Left ventricle myocardium superior (tissue), 1 donor: ENCODE data around the gene CTU1. TPM values are rescaled to one million over a fixed set of nuclear protein-coding genes. Genes with fewer than 3 reads are reported as not detected.
A peak's percentile ranks its signal among the peaks of the same experiment; 100 is the strongest.

Source experiments
- ATAC-seq: fragments of 200-7000 bp; cut with Tn5 transposase; one replicate; pipeline ENCODE4 v1.9.1; 2020; ENCODE audit warnings: mild to moderate bottlenecking, moderate library complexity
- DNase-seq: peaks from one replicate; pipeline ENCODE4 v3.0.0-alpha.2; 2020
- intact Hi-C: fragments of 100-400 bp; cut with micrococcal nuclease; formaldehyde crosslinking; loops from one replicate; pipeline ENCODE4 v1.11.0; 2022
- total RNA-seq: library from RNA; stranded (reverse); fragmentation: NEBNext Ultra II Directional; extraction: Animal tissue kit (Norgen Biotek cat#: 25700); gene quantifications from one replicate; pipeline ENCODE4 v1.2.1, GENCODE V29; 2021
- donor health status: DM: no; HTN: yes; CAD: no; lungs with severe emphysema.

The CTU1 gene
- total RNA-seq, 1 donor from 2014 or later = 3.6 TPM

GRCh38 chr19:51091895-51092873 lies 16.0 kb downstream of the CTU1 start:
- intact Hi-C loops = no loop called here
- ATAC-seq = no peak
- no peak for DNase-seq

- no peak for ATAC-seq
- intact Hi-C loops = no loop called here
Observed at GRCh38 chr19:51091126-51091525, 17.1 kb downstream of the CTU1 start.

GRCh38 chr19:51090471-51090870 lies 17.7 kb downstream of the CTU1 start:
- ATAC-seq (no peak), DNase-seq (no peak)
- intact Hi-C loops = no loop called here

More at GRCh38 chr19:51091126-51091525, 17.1 kb downstream of the CTU1 start:
- DNase-seq = no peak

GRCh38 chr19:51089786-51090185 lies 18.4 kb downstream of the CTU1 start:
- intact Hi-C loops = no loop called here
- DNase-seq (no peak), ATAC-seq (no peak)

DNA sequence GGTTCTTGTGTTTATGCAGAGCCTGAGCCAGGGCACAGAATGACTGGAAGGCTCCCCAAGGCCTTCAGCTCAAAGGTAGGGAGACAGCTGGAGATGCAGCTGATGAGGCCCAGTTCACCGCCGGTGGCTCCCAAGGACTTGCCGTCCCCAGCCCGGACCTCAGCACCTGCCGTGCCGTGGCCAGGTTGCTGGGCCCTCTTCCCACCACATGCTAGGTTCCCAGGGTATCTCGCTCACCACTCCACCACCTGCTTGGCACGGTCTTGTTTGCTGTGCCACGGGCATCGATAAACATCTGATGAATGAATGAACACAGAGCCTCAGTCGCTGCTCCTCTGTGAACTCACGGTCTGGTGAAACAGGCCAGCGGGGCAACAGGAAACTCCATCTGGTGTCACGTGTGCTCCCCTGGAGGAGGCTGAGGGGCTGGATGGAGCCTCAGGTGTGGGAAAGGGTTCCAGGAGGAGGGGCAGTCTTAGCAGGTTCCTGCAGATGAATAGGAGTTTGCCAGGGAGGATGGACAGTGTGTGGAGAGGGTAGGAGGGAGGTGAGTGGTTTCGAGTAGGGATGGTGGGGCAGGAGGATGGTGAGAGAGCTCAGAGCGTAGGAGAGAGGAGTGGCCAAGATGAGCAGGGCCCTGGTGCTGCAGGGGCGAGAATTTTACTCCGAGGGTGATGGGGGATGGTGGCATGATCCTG lies 21.9 kb downstream of the CTU1 start:
- ATAC-seq (no peak), DNase-seq (no peak)
- intact Hi-C loops = no loop called here

DNA sequence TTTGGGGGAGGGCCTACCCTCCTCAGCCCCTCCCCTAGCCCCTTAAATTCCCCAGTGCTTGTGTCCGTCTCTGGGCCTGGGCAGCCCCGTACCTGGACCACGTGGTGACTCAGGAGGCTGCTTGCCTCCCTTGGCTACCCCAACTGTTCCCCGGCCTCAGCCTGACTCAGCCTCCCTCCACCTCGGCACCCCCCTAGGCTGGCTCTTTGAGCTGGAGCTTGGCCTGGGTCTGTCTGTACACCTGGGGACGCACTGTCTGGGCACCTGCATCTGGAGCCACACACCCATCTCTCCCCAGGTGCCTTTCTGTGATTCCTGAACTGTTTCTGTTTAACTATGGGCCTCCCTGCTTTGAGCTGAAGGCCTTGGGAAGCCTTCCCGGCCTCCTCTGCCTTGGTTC lies 23.7 kb downstream of the CTU1 start:
- intact Hi-C loops = no loop called here
- no peak for ATAC-seq
- DNase-seq = no peak

DNA sequence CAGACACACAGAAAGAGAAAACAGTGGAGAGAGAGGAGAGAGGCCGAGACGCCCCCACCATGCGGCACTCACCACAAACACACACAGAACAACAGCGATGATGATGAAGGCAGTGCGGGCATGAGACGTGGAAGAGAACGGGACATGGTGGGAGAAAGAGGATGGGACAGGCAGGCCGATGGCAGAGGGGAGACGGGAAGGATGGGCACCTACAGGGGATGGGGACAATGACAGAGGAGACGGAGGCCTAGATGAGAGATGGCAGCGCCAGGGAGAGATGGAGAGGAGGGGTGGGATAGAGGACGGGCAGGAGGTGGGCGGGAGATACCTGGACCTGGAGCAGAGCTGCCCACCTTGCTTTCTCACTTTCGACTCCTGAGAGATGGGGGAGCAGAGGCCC lies 24.4 kb downstream of the CTU1 start:
- intact Hi-C loops = no loop called here
- DNase-seq (no peak), ATAC-seq (no peak)

DNA sequence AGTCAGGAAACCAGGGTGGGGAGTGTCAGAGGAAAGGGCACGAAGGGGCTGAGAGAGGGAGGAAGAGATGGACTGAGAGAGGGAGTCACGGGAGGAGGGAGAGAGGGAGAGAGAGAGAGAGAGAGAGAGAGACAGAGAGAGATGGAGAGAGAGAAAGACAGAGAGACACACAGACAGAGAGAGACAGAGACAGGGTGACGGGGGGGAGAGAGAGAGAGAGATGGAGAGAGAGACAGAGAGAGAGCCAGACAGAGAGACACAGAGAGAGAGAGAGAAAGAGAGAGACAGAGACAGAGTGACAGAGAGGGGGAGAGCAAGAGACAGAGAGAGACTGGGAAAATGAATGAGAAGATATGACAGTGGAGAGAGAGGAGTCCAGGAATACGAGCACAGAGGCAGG lies 25.0 kb downstream of the CTU1 start:
- DNase-seq = no peak
- ATAC-seq = no peak
- intact Hi-C loops = no loop called here

DNA sequence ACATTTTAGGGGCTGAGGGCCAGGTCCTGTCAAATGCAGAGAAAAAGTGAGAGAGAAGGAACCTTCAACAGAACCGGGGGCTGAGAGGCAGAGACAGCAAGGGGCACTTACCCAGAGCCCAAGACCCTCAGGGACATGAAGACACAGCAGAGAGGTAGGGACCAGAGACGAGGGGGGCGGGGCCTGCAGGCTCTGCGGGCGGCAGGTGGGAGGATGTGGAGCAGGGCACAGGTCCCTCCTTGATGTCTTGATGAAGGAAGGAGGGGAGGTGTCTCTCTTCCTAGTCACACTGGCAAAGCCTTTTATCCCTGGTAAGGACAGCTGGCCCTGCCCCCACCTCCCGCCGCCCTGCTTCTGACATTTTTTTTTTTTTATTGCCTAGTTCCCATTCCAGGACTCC lies 25.6 kb downstream of the CTU1 start, which contains the start of gene KLK14:
KLK14 (minus strand) TSS at position 277 of the 400 bp plus-strand sequence; CDS start at position 4, 273 bp downstream.
- ATAC-seq = no peak
- intact Hi-C loops = no loop called here
- DNase-seq = no peak

DNA sequence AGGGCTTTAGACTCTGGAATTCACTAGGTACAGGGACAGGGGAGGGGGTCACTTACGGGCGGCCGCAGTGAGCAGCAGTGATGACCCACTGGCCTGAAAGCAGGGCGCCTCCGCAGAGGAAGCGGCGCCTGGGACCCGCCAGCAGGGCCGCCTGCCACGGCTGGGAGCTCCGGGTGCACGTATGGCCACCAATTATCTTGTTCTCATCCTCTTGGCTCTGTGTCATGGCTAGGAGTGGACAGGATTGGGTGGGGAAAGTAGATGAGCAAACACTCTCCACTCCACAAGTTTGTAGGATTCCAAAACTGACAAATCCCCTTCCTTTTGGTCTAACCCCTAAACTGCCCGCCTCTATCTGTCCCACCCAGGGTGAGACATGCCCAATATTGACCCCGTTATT lies 26.7 kb downstream of the CTU1 start:
- intact Hi-C loops = no loop called here
- DNase-seq (no peak), ATAC-seq (no peak)

DNA sequence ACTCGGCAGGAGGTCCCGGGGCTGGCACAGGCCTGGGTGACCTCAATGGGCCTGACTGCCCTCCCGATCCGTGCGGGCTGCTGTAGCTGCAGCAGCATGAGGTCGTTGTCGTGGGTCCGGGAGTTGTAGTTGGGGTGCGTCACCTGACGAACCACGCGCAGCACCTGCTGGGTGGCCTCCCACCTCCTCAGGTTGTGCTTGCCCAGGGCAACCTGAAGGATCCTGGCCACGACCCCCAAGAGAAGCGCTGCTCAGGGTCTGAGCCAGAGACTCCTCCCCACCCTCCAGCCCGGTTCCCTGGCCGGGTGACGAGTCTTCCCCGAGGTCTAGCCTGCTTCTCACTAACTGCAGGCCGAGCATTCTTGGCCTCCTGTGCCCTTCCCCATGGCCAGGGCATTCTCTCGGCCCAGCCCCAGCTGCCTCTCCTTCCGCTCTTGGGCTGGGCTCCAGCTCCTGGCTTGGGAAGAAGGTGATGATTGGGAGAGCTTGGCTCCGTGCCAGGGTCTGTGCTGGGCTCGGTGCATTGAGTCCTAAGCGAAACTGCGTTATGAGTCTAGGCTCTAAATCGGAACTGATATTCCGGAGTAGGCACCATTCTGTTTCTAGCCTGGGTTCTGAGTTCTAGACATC lies 28.6 kb downstream of the CTU1 start:
- DNase-seq = peak; percentile 86
- intact Hi-C loops = no loop called here
- peak; percentile 93 for ATAC-seq

GRCh38 chr19:51078731-51079130 lies 29.5 kb downstream of the CTU1 start:
- DNase-seq (no peak), ATAC-seq (no peak)
- intact Hi-C loops = no loop called here

GRCh38 chr19:51078104-51078503 lies 30.1 kb downstream of the CTU1 start:
- no peak for ATAC-seq
- DNase-seq = no peak
- intact Hi-C loops = no loop called here

GRCh38 chr19:51076631-51077213 lies 31.5 kb downstream of the CTU1 start:
- no peak for ATAC-seq
- DNase-seq = no peak
- intact Hi-C loops = no loop called here

- DNase-seq = no peak
- no peak for ATAC-seq
- intact Hi-C loops = no loop called here
Observed at GRCh38 chr19:51075998-51076397, 32.2 kb downstream of the CTU1 start.

DNA sequence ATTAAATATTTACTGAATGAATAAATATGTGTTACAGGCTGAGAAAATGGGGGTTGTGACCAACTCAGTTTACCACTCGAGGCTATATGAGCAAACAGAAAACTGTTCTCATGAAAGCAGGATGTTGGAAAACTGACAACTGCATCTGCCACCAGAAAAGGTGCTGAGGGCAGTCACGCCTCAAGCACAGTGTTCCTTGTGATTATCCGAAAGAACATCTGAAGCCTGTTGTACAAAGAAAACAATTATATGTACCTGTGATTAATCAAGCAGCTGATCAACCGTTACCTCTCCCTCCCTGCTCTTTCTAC lies 37.2 kb downstream of the CTU1 start:
- DNase-seq = no peak
- intact Hi-C loops = no loop called here
- ATAC-seq = no peak

DNA sequence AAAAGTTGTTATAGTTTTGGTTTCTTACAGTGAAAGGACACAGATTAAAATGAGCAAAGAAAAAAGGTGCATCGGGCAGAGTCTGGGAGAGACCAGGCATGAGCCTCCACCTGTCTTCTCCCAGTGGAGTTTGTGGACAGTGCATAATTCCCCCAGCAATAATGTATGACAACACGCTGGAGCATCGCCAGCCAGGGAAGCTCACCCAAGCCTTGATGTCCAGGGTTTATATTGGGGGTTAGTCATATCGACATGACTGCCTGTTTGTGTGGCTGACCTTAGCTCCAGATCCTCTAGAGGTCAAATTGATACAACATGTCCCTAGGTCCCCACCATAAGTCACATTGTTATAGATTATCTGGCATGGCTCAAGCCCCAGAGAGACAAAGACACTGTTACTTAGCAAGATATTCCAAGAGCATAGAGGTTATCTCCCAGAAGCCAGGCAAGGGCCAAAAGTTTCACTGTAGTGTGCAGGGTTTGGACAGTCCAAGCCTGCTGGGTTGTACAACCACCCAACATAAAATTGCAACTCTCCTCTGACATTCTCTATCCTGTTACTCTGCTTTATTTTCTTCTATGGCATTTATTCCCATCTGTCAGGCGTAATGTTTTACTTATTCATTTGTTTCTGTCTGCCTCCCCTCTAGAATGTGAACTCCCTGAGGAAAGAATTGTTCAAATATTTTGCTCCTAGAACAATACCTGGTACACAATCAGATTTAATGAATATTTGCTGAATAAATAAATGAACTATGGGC lies 37.7 kb downstream of the CTU1 start:
- intact Hi-C loops = no loop called here
- ATAC-seq (no peak), DNase-seq (no peak)

GRCh38 chr19:51066393-51067186 lies 41.6 kb downstream of the CTU1 start:
- no peak for ATAC-seq

More at GRCh38 chr19:51066393-51067186, 41.6 kb downstream of the CTU1 start:
- no peak for DNase-seq
- intact Hi-C loops = no loop called here
